HG03342 (cell line): Measurements from ENCODE around the gene MTRFR.
"Not testable (repeated sequence)": the region's sequence is repeated elsewhere in the genome, so short reads cannot be mapped to it uniquely, and the experiment has no call there.

Experiments used
- ATAC-seq: cut with Tn5 transposase; IDR thresholded peaks from one replicate; pipeline ENCODE4 v1.9.1; 2021; ENCODE audit warnings: mild to moderate bottlenecking, moderate library complexity; ENCODE audit not compliant: unreplicated experiment

Gene MTRFR

GRCh38 chr12:123248996-123249741 is 15.9 kb downstream of the MTRFR start:
- ATAC-seq, result not testable (repeated sequence)

- no peak for ATAC-seq
Observed at GRCh38 chr12:123250471-123251383, 17.5 kb downstream of the MTRFR start.

GRCh38 chr12:123251403-123252076 is 18.3 kb downstream of the MTRFR start:
- no peak for ATAC-seq

GRCh38 chr12:123252365-123252764 is 19.1 kb downstream of the MTRFR start:
- not testable (repeated sequence) for ATAC-seq

GRCh38 chr12:123253641-123254459 is 20.6 kb downstream of the MTRFR start:
- ATAC-seq, result no peak

GRCh38 chr12:123254853-123255446 is 21.7 kb downstream of the MTRFR start:
- no peak for ATAC-seq

- ATAC-seq, result no peak
Observed at GRCh38 chr12:123258593-123258992, 25.4 kb downstream of the MTRFR start.

GRCh38 chr12:123260081-123260480 is 26.8 kb downstream of the MTRFR start:
- ATAC-seq, result no peak

- ATAC-seq, result no peak
Observed at GRCh38 chr12:123261196-123261595, 28.0 kb downstream of the MTRFR start.

GRCh38 chr12:123263196-123263817 is 30.1 kb downstream of the MTRFR start:
- ATAC-seq, result no peak

GRCh38 chr12:123264642-123265041 is 31.4 kb downstream of the MTRFR start:
- ATAC-seq, result no peak

- no peak for ATAC-seq
Observed at GRCh38 chr12:123265851-123266678, 32.8 kb downstream of the MTRFR start.

- ATAC-seq, result no peak
Observed at GRCh38 chr12:123266679-123267277, 33.5 kb downstream of the MTRFR start.

GRCh38 chr12:123267335-123267920 is 34.2 kb downstream of the MTRFR start:
- ATAC-seq, result no peak

- ATAC-seq, result no peak
Observed at GRCh38 chr12:123267991-123268843, 35.0 kb downstream of the MTRFR start.

- no peak for ATAC-seq
Observed at GRCh38 chr12:123268850-123269249, 35.6 kb downstream of the MTRFR start.

- ATAC-seq, result no peak
Observed at GRCh38 chr12:123269395-123269892, 36.2 kb downstream of the MTRFR start.
